Stimulated activated CD4-positive, alpha-beta T cell treated with anti-CD3 and anti-CD28 coated beads, TNF-alpha, amount 100 ng/mL, for 4 hours (primary cell): ENCODE results near the gene TTF1.

Source experiments
- DNase-seq, 3 experiments: peaks; one replicate each; pipeline ENCODE4 v3.0.0-alpha.2; 2020; ENCODE audit warnings: low read depth in 3 of 3

The TTF1 gene

GRCh38 chr9:132365986-132366385 is 40.7 kb downstream of the TTF1 start:
- DNase-seq = no peak

GRCh38 chr9:132364068-132364467 is 42.6 kb downstream of the TTF1 start:
- no peak for DNase-seq

- DNase-seq = no peak
Measured at GRCh38 chr9:132357764-132358163, 48.9 kb downstream of the TTF1 start.

- no peak for DNase-seq
Measured at GRCh38 chr9:132356324-132356924, 50.2 kb downstream of the TTF1 start.

- DNase-seq = peak; percentile 94 to 97 (median 95)
Measured at GRCh38 chr9:132354637-132355355, 51.8 kb downstream of the TTF1 start, which contains the start of gene SETX. Gene SETX (minus strand): TSS chr9:132354986. CDS start chr9:132349428, 5,558 bp downstream.

GRCh38 chr9:132351404-132352045 is 55.1 kb downstream of the TTF1 start:
- no peak for DNase-seq

GRCh38 chr9:132350861-132351315 is 55.8 kb downstream of the TTF1 start:
- DNase-seq = no peak

- DNase-seq = no peak
Measured at GRCh38 chr9:132348676-132349075, 58.0 kb downstream of the TTF1 start.

- DNase-seq = no peak
Measured at GRCh38 chr9:132346177-132346576, 60.5 kb downstream of the TTF1 start.

GRCh38 chr9:132341177-132341840 is 65.3 kb downstream of the TTF1 start:
- no peak for DNase-seq

GRCh38 chr9:132334364-132334763 is 72.3 kb downstream of the TTF1 start:
- no peak for DNase-seq

- no peak for DNase-seq
Measured at GRCh38 chr9:132333556-132333955, 73.1 kb downstream of the TTF1 start.

- DNase-seq = no peak
Measured at GRCh38 chr9:132328580-132328979, 78.1 kb downstream of the TTF1 start.

- DNase-seq = no peak
Measured at GRCh38 chr9:132327537-132327936, 79.1 kb downstream of the TTF1 start.
